GM12878 (cell line): Measurements from ENCODE around the gene OPCML.

ENCODE experiments used
- EED ChIP-seq: sonication (generic); IDR thresholded peaks from 2 replicates; pipeline ENCODE4 v1.6.1; 2016; ENCODE audit warnings: antibody characterized with exemption, low read depth
- EP300 ChIP-seq, 2 experiments: fragments of 150-350 bp in 1 of 2; IDR thresholded peaks; 2 replicates each; pipeline ENCODE4 v1.6.1; 2011 to 2012; ENCODE audit warnings: low read depth in 2 of 2, low read length in 2 of 2, borderline replicate concordance in 1 of 2, improper control_type of control experiment in 1 of 2, inconsistent platforms in 1 of 2; ENCODE audit not compliant: control insufficient read depth in 1 of 2
- JUND ChIP-seq: IDR thresholded peaks from 2 replicates; pipeline ENCODE4 v1.6.1; 2012; ENCODE audit warnings: low read depth, mild to moderate bottlenecking, low read length, improper control_type of control experiment, moderate library complexity
- MXI1 ChIP-seq: fragments of 150-350 bp; IDR thresholded peaks from 2 replicates; pipeline ENCODE4 v1.6.1; 2011; ENCODE audit warnings: low read depth, mild to moderate bottlenecking, inconsistent platforms, low read length, improper control_type of control experiment
- TF ChIP-seq, protein P1 (sequence below): IDR thresholded peaks from 2 replicates; pipeline ENCODE4 v1.6.1; 2012; ENCODE audit warnings: low read depth, low read length, improper control_type of control experiment
- TF ChIP-seq, protein P2 (sequence below): fragments of 450-650 bp; IDR thresholded peaks from 2 replicates; pipeline ENCODE4 v1.6.1; 2018; ENCODE audit warnings: mild to moderate bottlenecking, low read depth, moderate library complexity; ENCODE audit not compliant: partially characterized antibody
- TF ChIP-seq, protein P3 (sequence below), 3 experiments: IDR thresholded peaks in 2 of 3; conservative IDR thresholded peaks in 1 of 3; 2 replicates each; pipeline ENCODE4 v1.5.1; 2011; ENCODE audit warnings: low read depth in 3 of 3, low read length in 3 of 3, mild to moderate bottlenecking in 3 of 3, control low read depth in 2 of 3, moderate library complexity in 2 of 3, inconsistent platforms in 1 of 3, mixed read lengths in 1 of 3; ENCODE audit not compliant: control insufficient read depth in 2 of 3, insufficient read depth in 1 of 3; ENCODE audit errors: extremely low read depth in 1 of 3

DNA sequence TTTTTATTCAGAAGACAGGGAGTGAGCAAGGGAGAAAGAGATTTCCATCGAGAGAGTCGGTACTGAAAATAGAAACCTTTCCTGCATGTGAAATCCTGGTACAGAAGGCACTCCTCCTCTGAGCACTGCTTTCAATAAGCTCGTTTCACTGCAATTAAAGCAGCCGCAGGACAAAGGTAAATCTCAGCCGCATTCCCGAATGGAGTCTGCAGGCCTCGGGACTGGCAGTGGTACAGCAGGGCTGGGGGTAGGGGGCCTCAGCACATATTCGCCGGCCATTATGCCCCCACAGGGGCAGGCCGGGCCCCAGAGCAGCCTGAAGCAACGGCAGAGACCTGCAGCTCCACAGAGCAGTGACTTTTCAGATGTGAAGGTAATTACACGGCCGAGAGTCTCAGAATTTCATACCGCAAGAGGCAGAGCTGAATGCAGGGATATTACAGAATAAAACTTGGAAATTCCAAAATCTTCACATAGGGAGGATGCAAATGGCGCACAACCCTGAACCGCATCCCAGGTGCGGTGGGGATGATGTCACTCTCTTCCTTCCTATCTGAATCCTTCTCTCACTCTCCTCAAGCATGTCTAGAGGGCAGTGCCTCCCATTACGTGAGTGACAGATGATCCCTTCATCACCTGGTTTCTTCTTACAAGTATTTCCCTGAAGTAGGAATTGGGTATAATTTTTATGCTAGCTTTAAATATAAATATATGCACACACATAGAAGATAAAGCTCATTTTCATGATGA is 622.1 kb downstream of the OPCML start:
- TF ChIP-seq, protein P1, sequence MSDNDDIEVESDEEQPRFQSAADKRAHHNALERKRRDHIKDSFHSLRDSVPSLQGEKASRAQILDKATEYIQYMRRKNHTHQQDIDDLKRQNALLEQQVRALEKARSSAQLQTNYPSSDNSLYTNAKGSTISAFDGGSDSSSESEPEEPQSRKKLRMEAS: no peak
- TF ChIP-seq, protein P2, sequence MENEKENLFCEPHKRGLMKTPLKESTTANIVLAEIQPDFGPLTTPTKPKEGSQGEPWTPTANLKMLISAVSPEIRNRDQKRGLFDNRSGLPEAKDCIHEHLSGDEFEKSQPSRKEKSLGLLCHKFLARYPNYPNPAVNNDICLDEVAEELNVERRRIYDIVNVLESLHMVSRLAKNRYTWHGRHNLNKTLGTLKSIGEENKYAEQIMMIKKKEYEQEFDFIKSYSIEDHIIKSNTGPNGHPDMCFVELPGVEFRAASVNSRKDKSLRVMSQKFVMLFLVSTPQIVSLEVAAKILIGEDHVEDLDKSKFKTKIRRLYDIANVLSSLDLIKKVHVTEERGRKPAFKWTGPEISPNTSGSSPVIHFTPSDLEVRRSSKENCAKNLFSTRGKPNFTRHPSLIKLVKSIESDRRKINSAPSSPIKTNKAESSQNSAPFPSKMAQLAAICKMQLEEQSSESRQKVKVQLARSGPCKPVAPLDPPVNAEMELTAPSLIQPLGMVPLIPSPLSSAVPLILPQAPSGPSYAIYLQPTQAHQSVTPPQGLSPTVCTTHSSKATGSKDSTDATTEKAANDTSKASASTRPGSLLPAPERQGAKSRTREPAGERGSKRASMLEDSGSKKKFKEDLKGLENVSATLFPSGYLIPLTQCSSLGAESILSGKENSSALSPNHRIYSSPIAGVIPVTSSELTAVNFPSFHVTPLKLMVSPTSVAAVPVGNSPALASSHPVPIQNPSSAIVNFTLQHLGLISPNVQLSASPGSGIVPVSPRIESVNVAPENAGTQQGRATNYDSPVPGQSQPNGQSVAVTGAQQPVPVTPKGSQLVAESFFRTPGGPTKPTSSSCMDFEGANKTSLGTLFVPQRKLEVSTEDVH: no peak
- TF ChIP-seq, protein P3, sequence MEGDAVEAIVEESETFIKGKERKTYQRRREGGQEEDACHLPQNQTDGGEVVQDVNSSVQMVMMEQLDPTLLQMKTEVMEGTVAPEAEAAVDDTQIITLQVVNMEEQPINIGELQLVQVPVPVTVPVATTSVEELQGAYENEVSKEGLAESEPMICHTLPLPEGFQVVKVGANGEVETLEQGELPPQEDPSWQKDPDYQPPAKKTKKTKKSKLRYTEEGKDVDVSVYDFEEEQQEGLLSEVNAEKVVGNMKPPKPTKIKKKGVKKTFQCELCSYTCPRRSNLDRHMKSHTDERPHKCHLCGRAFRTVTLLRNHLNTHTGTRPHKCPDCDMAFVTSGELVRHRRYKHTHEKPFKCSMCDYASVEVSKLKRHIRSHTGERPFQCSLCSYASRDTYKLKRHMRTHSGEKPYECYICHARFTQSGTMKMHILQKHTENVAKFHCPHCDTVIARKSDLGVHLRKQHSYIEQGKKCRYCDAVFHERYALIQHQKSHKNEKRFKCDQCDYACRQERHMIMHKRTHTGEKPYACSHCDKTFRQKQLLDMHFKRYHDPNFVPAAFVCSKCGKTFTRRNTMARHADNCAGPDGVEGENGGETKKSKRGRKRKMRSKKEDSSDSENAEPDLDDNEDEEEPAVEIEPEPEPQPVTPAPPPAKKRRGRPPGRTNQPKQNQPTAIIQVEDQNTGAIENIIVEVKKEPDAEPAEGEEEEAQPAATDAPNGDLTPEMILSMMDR (IDR thresholded peaks at IDR 0.05 in 2 of 3, conservative IDR thresholded peaks at IDR 0.05 in 1 of 3; ENCODE audit: control insufficient read depth in 2 of 3, extremely low read depth in 1 of 3, insufficient read depth in 1 of 3, low read depth in 3 of 3, low read length in 3 of 3): no peak
- TF ChIP-seq MXI1: no peak
- TF ChIP-seq EED: no peak
- TF ChIP-seq EP300 (IDR thresholded peaks at IDR 0.05; ENCODE audit: borderline replicate concordance in 1 of 2, control insufficient read depth in 1 of 2, low read depth in 2 of 2, low read length in 2 of 2): no peak
- TF ChIP-seq JUND: no peak
